Measurements from ENCODE around the gene ZBTB16.
"Not testable (repeated sequence)": the region's sequence is repeated elsewhere in the genome, so short reads cannot be mapped to it uniquely, and the experiment has no call there.

The ZBTB16 gene

DNA sequence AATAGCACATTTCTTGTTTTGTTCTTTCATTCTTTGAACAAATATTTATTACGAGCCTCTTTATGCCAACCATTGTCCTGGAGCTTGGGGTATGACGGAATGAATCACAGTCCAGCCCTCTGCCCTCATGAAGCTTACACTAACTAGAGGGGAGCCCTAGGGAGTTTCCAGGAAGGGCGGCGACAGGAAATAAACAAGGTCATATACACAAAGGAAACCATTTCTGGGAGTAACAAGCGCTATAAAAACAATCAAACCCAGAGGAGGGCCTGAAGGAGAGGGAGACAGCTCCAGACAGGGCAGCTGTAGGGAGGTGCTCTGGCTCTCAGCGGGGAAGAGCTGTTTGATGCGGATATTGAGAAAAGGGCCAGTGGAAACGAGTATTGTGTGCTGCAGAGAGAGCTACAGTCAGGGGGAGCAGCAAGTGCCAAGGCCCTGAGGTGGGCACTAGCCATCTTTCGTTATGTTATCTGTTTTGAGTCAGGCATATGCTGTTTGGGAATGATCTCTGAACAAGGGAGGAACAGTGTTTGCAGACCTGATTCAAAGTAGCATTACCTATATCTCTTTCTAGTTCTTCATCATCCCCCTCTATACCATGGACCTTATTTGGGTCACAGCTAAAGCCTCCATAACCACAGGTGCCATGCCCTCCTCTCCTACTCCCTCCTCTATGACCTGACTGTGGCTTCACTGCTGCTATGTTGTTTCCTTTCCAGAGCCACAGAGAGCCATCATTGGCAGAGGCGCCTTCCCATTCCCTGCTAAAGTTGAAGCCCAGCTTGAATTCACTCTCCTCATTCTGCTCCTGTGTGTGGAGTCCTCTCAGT, 15.3 kb upstream of the ZBTB16 start:
- no peak for DNase-seq

DNA sequence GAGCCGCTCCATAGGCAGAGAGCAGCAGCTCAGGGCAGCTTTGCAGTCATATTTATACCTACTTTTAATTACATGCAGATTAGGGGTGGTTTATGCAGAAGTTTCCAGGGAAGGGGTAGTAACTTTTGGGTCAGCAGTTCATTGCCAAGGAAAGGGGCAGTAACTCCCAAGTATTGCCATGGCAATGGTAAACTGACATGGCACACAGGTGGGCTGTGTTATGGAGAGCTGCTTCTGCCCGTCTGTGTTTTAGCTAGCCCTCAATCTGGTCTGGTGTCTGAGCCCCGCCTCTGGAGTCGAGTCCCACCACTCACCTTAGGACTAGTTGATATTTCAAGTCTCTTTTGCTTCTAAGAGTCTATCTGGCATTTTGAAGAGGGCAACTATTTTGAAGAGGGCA, 12.2 kb upstream of the ZBTB16 start:
- DNase-seq = no peak

DNA sequence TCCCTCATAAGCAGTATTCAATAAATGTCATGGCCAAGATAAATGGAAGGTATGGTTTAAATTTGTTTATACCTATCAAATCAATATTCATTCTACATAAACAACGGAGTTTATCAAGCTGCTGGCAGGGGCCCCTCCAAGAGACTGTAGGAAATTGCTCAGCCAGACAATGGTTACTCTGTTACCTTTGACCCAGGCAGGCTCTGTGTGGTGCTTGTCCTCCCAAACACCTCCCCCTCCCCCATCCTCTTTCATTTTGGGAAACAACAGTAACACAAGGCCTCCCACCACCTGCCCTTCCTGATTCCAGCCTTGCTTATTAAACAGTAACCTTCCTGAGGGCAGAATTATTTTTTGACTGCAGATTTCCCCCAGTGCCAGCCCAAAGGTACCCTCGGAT, 10.5 kb upstream of the ZBTB16 start:
- DNase-seq = no peak

DNA sequence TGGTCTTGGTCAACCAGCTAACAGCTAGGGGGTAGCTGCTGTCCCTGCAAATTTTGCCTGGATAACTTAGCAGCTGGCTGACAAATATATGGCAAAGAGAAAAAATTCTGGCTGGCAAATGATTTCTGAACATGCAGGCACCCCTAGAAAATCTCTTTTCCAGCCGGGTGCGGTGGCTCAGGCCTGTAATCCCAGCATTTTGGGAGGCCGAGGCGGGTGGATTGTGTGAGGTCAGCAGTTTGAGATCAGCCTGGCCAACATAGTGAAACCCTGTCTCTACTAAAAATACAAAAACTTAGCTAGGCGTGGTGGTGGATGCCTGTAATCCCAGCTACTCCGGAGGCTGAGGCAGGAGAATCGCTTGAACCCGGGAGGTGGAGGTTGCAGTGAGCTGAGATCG, 9.7 kb upstream of the ZBTB16 start:
- DNase-seq = not testable (repeated sequence)

DNA sequence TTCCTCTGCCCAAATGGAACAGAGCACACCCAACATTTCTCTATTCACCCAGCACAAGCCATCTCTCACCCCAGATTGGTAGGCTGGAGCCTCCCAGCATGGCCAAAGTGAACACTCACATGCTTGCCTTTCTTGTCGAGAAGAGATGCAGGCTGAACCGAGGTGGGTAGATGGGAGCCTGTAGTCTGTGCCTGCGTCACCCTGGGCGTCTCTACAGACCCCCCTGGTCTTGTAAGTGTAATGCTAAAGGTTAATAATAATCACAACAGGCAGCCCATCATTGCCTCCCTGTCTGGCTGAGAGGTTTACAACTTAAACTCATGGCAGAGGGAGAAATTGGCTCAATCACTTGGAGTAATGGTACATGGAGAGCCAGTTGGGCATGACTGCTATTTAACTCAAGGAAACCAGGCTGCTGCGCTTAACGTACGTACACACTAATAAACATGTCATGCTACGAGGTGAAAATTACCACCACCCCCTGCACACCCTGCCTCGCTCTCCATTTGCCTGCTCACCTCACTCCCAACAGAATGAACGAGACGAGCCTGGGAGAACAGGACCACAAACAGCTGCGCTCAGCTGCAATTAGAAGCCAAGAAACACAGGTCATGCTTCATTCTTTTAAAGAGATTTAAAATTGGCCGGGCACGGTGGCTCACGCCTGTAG, 9.1 kb upstream of the ZBTB16 start:
- no peak for DNase-seq

DNA sequence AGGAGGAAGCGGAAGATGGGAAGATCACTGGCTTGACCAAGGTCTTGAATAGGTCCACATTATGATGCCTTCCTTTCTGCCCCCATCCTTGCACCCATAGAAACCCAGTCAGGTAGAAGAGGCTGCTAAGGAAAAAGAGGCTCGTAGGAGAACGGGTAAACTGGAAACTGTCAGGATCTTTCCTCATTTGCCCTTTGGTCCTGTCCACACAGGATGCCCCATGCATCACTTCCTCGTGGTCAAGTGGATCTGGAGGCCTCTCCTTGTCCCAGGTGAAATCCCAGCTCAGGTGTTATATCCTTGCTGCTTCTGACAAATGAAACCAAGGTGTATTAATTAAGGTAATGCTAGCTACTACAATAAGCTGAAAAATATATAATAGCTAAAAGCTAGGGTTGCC, 8.0 kb upstream of the ZBTB16 start:
- no peak for DNase-seq

DNA sequence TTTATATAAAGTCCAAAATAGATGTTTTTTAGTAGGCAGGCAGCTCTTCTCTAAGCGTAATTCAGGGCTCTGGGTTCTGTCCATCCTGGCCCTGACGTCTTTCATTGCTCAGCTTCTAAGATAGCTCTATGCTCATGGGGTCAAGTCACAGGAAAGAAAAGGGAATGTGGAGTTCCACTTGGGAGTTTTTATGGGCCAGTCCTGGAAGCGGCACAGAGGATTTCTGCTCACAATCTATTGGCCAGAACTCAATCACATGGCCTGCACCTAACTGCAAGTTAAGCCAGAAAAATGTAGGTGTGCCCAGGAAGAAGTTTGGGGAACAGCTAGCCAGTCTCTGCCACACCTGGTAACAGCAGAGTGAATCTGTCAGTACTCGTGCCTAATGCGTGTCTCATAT, 7.4 kb upstream of the ZBTB16 start:
- DNase-seq = no peak

DNA sequence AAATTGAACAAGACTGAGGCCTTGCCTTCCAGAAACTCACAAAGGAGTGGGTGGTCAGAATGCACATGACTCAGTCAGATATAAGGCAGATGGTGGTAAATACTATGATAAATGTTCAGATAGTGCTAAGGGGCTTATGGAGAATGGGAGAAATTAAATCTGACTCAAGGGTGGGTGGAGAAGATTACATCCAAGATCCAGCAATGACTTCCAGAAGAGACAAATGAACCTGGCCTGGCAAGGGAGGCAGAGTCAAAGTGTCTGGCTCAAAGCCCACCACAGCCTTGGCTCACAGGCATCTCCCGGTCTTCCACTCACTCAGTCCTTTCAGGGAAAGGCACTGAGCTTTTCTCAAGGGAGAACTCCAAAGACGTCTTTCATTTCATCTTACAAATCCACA, 6.1 kb upstream of the ZBTB16 start:
- DNase-seq = no peak

DNA sequence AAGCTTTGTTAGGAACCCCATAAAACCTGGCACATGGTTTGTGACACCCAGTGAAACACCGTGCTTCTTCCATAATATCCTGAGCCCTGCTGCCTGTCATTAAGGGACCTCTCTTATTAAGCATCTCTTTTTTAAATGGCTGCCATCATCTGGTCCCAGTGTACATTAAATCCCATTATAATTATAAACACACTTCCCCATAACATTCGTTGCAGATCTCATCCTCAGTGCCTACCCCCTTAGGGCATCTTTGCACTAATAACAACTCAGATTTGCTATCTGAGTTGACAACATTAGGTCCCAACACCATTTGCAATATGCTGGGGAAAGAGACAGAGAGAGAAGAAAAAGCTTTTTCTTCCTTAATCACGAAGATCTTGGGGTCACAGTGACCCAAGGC, 4.7 kb upstream of the ZBTB16 start:
- no peak for DNase-seq

DNA sequence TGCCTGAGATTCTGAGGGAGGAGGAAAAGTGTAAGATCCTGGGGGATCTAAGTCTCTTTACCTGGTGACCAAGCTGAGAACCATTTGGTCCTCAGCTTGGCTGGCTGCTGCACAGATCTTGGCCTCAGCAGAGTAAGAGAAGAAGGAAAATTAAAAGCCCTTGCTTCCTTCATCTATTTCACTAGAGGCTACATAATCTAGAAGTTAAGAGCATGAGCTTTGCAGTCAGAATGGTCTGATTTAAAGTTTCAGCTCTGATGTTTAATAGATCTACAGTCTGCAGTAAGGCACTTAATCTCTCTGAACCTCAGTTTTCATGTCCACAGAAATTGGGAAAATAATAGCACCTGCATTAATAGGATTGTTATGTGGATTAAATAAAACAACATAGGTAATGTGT, 3.1 kb upstream of the ZBTB16 start:
- no peak for DNase-seq

DNA sequence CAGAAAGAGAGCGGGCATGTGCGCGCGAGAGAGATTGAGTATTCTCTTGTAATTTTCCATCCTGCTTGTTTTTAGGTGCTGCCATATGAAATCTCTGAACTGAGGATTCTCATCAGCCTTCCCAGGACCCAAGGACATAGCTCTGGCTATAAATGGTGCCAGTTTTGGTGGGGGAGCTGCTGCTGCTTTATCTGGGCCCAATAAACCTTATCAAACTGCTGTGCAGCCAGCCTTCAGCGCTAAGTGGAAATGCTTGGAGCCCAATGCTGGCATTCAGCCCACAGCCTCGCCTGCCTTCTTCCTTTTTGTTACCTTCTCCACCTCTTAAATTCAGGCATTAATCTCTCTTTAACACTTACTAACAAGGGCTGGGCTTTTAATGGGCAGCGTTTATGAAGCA, 2.4 kb upstream of the ZBTB16 start:
- no peak for DNase-seq

DNA sequence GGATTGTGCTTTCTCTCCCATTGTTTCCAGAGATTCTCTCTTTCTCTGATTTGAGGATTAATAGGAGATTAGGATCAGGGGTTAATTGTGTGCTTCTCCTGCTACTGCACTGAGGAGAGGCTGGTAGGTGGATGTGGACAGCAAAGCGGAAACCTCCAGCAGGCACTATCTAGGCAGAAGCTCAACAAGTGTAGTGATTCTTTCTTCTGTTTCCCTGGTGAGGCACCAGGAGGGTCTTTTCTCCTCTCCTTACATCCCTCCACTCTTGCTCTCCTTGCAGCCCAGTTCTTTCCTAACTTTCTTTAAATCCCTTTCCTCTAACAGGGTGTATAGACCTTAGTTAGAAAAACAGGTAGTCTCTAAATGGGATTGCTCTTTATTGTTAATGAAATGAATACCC, 1.9 kb upstream of the ZBTB16 start:
- DNase-seq = no peak

DNA sequence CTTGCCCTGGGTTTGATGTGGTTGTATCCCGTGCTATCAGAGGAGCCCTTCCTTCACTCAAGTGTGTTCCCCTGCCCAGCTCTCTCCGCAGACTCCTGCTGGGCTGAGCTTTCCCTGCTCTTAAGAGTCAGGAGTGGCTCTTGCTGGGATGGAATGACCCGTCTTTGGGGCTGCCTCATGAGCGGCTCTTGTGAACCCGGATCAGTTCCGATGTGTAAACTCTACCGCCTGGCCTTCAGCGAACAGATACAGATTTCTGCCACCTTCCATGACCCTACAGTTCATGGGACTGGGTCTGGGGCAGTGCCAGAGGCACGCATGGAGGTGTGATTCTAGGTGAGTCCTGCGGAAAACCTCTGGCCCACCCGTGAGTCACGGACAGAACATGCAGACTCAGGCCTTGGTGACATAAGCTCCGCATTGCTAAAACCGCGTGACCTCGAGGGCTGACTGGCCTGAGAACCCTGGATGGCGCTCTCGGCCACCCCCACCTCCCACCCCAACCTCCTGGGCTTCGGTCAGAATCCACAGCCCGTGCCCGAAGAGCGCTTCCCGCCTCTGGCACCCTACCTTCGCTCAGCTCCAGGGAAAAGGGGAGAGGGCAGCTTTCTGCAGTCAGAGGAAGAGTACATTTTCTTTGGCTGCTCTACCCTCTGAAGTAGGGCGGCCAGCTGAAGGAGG, 1.3 kb upstream of the ZBTB16 start:
- DNase-seq = no peak

DNA sequence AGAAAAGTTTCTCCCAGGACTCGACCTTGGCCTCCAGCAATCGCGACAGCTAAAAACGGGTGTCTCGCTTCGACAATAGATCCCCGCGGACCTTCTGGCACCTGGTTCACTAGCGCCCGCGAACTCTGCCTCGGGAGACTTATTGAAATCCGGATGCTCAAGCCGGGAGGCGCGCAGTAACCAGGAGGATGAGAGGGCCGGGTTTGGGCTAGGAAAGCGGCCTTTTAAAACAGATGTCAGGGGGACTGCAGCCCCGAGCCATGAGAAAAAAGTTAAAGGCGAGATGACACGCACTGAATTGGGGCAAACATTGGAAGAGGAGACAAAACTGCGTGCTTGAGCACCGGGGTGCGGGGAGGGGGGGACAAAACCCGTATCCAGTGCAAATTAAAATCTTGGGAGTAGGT, 637 bp upstream of the ZBTB16 start:
- DNase-seq = no peak

DNA sequence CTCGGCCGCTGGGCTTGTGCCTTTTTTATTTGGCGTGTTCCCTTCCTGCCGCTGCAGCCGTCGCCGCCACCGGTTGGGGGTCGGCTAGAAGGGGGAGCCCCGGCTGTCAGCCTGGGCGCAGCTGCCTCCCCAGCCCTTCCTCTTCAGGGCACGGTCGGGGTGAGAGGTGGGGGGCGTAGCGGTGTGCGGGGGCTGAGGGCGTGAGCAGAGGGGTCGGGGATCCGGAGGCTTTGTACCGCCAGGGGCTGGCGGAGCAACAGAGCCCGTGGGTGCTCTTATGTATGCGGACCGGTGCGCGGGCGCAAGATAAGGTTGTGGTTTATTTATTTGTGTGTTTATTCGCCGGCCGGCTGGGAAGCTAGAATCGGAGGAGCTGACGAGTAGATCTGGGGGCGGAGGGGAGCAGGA, 477 bp downstream of the ZBTB16 start:
- DNase-seq = peak; percentile 19

DNA sequence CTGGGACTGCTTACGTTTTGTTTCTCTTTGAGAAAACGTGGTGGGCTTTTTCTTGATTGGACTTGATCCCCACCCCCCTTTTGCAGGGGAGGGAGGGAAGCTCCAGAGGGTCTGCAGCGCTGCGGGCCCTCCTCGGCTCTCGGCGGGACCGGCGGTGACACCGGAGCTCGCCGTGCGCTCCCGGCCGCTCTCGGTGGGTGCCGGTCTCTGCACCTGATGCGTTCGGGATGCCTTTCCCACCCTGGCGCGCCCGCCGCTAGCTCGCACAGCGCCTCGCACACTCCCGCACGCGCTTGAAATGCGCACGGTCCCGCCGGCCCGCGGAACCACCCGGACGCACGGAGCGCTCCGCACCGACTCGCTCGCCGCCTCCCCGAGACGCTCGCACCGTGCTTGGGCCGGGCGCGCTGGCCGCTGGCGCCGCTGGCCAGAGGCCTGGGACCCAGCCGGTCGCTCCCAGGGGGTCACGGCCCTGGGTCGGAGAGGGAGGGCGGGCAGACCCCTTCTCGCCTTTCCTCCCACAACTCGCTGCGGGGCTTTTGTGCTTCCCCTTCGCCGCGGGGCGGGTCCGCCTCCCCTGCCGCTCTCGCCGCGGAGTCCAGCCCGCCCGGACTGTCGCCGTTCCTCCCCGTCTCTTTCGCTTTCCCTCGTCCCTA, 1.0 kb downstream of the ZBTB16 start:
- no peak for DNase-seq

DNA sequence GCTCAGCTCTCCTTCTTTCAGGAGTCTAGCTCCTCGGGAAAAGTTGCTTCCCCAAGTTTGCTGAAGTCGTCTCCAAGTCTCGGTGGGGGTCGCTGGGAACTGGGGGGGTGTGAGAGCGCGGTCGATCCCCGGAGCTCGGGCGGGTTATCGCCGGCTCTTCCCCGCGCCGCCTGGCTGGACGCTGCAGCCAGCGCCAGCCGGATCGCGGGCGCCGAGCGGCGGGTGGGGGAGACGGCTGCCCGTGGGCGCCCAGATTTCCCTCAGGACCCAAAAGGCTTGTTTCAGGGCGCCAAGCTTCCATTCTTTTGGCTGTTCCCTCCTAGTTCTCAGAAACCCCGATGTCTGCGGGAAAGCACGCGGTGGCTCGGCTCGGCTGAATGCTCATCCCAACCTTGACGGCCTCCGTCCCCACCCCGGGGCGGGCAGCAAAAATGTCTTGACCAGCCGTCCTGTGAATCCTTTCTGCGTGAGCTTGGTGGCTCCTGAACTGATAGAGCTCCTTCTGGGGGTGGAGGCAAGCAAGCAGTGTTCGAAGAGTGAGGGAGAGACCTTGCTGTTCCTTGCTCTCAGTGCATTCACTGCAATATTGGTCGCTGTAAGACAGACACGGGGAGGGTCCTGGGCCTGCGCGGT, 1.7 kb downstream of the ZBTB16 start:
- no peak for DNase-seq

DNA sequence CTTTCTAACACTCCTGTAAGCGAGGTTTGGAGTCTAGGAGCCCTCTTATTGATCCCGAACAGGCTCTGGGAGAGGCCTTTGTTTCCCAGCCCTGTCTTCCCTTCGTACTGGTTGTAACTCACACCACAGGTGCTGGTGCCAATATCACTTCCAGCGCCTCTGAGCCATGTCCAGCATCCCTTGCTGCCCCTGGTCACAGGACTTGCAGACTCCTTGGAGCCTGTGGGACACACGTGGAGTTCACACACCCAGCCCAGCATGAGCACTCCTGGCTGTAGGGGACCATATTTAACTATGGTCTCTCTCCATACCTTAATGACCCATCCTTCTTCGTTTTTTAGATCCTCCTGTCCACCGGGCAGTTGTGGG, 2.2 kb downstream of the ZBTB16 start:
- DNase-seq = no peak

DNA sequence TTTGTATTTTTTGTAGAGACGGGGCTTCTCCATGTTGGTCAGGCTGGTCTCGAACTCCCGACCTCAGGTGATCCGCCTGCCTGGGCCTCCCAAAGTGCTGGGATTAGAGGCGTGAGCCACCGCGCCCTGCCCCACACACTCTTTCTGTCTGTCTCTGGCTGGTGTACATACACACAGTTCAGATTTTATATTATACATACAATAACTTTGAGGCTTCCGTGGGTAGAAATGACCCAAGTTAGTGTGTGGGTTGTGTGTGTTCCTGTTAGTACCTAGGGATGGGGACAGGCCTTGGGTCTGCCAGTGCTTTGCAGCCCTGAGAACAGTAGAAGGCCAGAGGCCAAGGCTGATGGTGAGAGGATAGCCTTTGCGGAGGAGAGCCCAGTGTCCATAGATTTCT, 2.8 kb downstream of the ZBTB16 start:
- DNase-seq = no peak

DNA sequence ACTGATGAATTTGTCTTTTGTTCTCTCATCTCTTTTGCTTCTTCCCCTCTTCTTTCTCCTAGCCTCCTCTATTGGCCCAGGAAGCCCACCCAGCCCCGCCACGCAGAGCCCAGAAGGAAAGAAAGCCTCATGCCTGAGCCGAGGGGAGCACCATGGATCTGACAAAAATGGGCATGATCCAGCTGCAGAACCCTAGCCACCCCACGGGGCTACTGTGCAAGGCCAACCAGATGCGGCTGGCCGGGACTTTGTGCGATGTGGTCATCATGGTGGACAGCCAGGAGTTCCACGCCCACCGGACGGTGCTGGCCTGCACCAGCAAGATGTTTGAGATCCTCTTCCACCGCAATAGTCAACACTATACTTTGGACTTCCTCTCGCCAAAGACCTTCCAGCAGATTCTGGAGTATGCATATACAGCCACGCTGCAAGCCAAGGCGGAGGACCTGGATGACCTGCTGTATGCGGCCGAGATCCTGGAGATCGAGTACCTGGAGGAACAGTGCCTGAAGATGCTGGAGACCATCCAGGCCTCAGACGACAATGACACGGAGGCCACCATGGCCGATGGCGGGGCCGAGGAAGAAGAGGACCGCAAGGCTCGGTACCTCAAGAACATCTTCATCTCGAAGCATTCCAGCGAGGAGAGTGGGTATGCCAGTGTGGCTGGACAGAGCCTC, 3.8 kb downstream of the ZBTB16 start:
- no peak for DNase-seq

DNA sequence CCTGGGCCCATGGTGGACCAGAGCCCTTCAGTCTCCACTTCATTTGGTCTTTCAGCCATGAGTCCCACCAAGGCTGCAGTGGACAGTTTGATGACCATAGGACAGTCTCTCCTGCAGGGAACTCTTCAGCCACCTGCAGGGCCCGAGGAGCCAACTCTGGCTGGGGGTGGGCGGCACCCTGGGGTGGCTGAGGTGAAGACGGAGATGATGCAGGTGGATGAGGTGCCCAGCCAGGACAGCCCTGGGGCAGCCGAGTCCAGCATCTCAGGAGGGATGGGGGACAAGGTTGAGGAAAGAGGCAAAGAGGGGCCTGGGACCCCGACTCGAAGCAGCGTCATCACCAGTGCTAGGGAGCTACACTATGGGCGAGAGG, 4.3 kb downstream of the ZBTB16 start:
- DNase-seq = no peak

DNA sequence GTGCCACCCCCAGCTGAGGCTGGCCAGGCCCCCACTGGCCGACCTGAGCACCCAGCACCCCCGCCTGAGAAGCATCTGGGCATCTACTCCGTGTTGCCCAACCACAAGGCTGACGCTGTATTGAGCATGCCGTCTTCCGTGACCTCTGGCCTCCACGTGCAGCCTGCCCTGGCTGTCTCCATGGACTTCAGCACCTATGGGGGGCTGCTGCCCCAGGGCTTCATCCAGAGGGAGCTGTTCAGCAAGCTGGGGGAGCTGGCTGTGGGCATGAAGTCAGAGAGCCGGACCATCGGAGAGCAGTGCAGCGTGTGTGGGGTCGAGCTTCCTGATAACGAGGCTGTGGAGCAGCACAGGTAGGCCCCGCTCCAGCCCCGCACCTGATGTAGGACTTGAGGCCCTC, 4.7 kb downstream of the ZBTB16 start:
- DNase-seq = no peak

DNA sequence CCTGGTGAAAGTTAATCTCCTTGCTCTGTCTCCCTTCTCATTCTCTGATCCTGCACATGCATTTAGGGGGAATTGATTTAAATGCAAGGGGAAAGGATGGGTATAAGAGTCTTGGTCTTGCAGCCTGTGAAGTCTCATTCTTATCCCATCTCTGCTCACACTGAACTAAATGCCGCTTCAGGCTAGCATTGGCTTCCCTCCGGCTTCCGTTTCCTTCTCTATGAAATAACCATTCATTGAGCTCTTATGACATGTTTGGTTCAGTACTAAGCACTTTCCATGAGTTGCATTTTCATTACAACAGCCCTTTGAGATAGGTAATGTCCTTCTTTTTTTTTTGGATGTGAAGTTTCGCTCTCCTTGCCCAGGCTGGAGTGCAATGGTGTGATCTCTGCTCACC, 5.6 kb downstream of the ZBTB16 start:
- DNase-seq = no peak
